GM12878 (cell line): Measurements from ENCODE around the gene CHRDL2. TPM values are rescaled to one million over a fixed set of nuclear protein-coding genes. Genes with fewer than 3 reads are reported as not detected.

ENCODE experiments used
- BACH1 ChIP-seq: fragments of 450-650 bp; IDR thresholded peaks from 2 replicates; pipeline ENCODE4 v1.6.1; 2017; ENCODE audit warnings: mild to moderate bottlenecking, borderline replicate concordance
- CBX5 ChIP-seq: sonication (generic); IDR thresholded peaks from 2 replicates; pipeline ENCODE4 v1.6.1; 2016; ENCODE audit warnings: low read depth, moderate library complexity, mild to moderate bottlenecking, inconsistent platforms
- CEBPB ChIP-seq, 2 experiments: fragments of 150-350 bp in 1 of 2; IDR thresholded peaks; 2 replicates each; pipeline ENCODE4 v1.6.1; 2012 to 2014; ENCODE audit warnings: low read depth in 2 of 2, low read length in 2 of 2, borderline replicate concordance in 1 of 2, inconsistent platforms in 1 of 2
- E4F1 ChIP-seq: fragments of 450-650 bp; IDR thresholded peaks from 2 replicates; pipeline ENCODE4 v1.6.1; 2018; ENCODE audit warnings: borderline replicate concordance, mild to moderate bottlenecking; ENCODE audit not compliant: partially characterized antibody
- ESRRA ChIP-seq: IDR thresholded peaks from 2 replicates; pipeline ENCODE4 v1.6.1; 2012; ENCODE audit warnings: mild to moderate bottlenecking, low read length, improper control_type of control experiment
- GABPA ChIP-seq: IDR thresholded peaks from 2 replicates; pipeline ENCODE4 v1.6.1; 2014; ENCODE audit warnings: antibody characterized with exemption, low read depth, mild to moderate bottlenecking, inconsistent platforms
- GATAD2B ChIP-seq: fragments of 450-650 bp; conservative IDR thresholded peaks from 2 replicates; pipeline ENCODE4 v1.6.1; 2017; ENCODE audit warnings: low read depth, mild to moderate bottlenecking, moderate library complexity
- HDAC6 ChIP-seq: fragments of 200-600 bp; sonication (generic); IDR thresholded peaks from one replicate; pipeline ENCODE4 v1.8.0; 2017; ENCODE audit warnings: antibody characterized with exemption; ENCODE audit not compliant: unreplicated experiment
- IKZF1 ChIP-seq: fragments of 450-650 bp; conservative IDR thresholded peaks from 2 replicates; pipeline ENCODE4 v1.6.1; 2017; ENCODE audit warnings: antibody characterized with exemption, mild to moderate bottlenecking
- IKZF2 ChIP-seq, 2 experiments: fragments of 450-650 bp; IDR thresholded peaks; 2 replicates each; pipeline ENCODE4 v1.6.1; 2017; ENCODE audit warnings: mild to moderate bottlenecking in 2 of 2, moderate library complexity in 2 of 2
- IRF3 ChIP-seq: fragments of 450-650 bp; IDR thresholded peaks from 2 replicates; pipeline ENCODE4 v1.6.1; 2014; ENCODE audit warnings: mild to moderate bottlenecking
- KAT2A ChIP-seq: conservative IDR thresholded peaks from 2 replicates; pipeline ENCODE4 v1.6.1; 2011; ENCODE audit warnings: low read depth, low read length; ENCODE audit not compliant: control insufficient read depth
- KDM1A ChIP-seq: fragments of 200-600 bp; sonication (generic); IDR thresholded peaks from 2 replicates; pipeline ENCODE4 v1.6.1; 2016; ENCODE audit warnings: borderline replicate concordance
- MTA2 ChIP-seq: fragments of 450-650 bp; IDR thresholded peaks from 2 replicates; pipeline ENCODE4 v1.6.1; 2016; ENCODE audit warnings: low read depth, mild to moderate bottlenecking, moderate library complexity
- MTA3 ChIP-seq: IDR thresholded peaks from 2 replicates; pipeline ENCODE4 v1.6.1; 2012; ENCODE audit warnings: low read length, inconsistent platforms, borderline replicate concordance
- NBN ChIP-seq: fragments of 450-650 bp; IDR thresholded peaks from 2 replicates; pipeline ENCODE4 v1.6.1; 2016
- NR2F1 ChIP-seq: fragments of 450-650 bp; conservative IDR thresholded peaks from 2 replicates; pipeline ENCODE4 v1.6.1; 2017; ENCODE audit warnings: mild to moderate bottlenecking
- POLR2AphosphoS2 ChIP-seq: IDR thresholded peaks from 2 replicates; pipeline ENCODE4 v1.6.1; 2011; ENCODE audit warnings: low read depth, mild to moderate bottlenecking, low read length, improper control_type of control experiment, moderate library complexity
- RAD51 ChIP-seq: fragments of 450-650 bp; IDR thresholded peaks from 2 replicates; pipeline ENCODE4 v1.6.1; 2016; ENCODE audit warnings: moderate library complexity, mild to moderate bottlenecking, inconsistent platforms
- RUNX3 ChIP-seq: IDR thresholded peaks from 2 replicates; pipeline ENCODE4 v1.6.1; 2012; ENCODE audit warnings: low read length, inconsistent platforms
- SIN3A ChIP-seq: IDR thresholded peaks from 2 replicates; pipeline ENCODE4 v1.6.1; 2012; ENCODE audit warnings: low read depth, low read length, improper control_type of control experiment
- SUZ12 ChIP-seq: fragments of 200-600 bp; sonication (generic); IDR thresholded peaks from one replicate; pipeline ENCODE4 v1.6.1; 2018; ENCODE audit warnings: antibody characterized with exemption, mild to moderate bottlenecking; ENCODE audit not compliant: unreplicated experiment
- TCF12 ChIP-seq: IDR thresholded peaks from 2 replicates; pipeline ENCODE4 v1.6.1; 2011; ENCODE audit warnings: low read depth, mild to moderate bottlenecking, low read length
- TCF3 ChIP-seq: IDR thresholded peaks from 2 replicates; pipeline ENCODE4 v1.6.1; 2012; ENCODE audit warnings: low read depth, mild to moderate bottlenecking, low read length, borderline replicate concordance; ENCODE audit not compliant: insufficient read depth
- USF2 ChIP-seq: IDR thresholded peaks from 2 replicates; pipeline ENCODE4 v1.6.1; 2011; ENCODE audit warnings: low read depth, low read length, improper control_type of control experiment, borderline replicate concordance
- polyA plus RNA-seq, 11 experiments: library from polyadenylated mRNA; depleted of rRNA in 4 of 11; unstranded in 6 of 11; stranded (reverse) in 5 of 11; fragments of >200 nt; fragmentation: Nextera tagmentation in 4 of 11; fragmentation: Illumina TruSeq in 1 of 11; extraction: Ambion mirVana in 4 of 11; extraction: Trizol in 1 of 11; gene quantifications; 1 replicate in 1 of 11; 2 replicates in 10 of 11; pipeline versions ENCODE4 v1.2.1 to v1.2.3, GENCODE V29; 2011 to 2016; ENCODE audit warnings: inconsistent platforms in 2 of 11, missing spikeins in 2 of 11, low read depth in 1 of 11
- total RNA-seq, 4 experiments: library from RNA; depleted of rRNA in 3 of 4; stranded (reverse); fragments of >200 nt in 3 of 4; fragmentation: Illumina TruSeq in 1 of 4; extraction: Trizol in 1 of 4; gene quantifications; 2 replicates each; pipeline versions ENCODE4 v1.2.1 to v1.2.3, GENCODE V29; 2013 to 2021

The CHRDL2 gene
- total and polyA plus RNA-seq, 10 of the 15 experiments (the other 5 are each of a cell fraction or from before 2014, with no cell fraction given): not detected

GRCh38 chr11:74748211-74749126 is 17.2 kb upstream of the CHRDL2 start, which contains the start of gene RNF169 (continued):
- TF ChIP-seq MTA2 (0 out of 2 replicates have a peak, but pooled peaks have one; percentile 18), TCF3 (no peak), RAD51 (peak; percentile 74), GATAD2B (0 out of 2 replicates have a peak, but pooled peaks have one; percentile 75), USF2 (no peak), CEBPB (IDR thresholded peaks at IDR 0.05; ENCODE audit: borderline replicate concordance in 1 of 2, low read depth in 2 of 2, low read length in 2 of 2) (no peak), KDM1A (no peak), KAT2A (no peak), SUZ12 (no peak), TCF12 (peak; percentile 28; the same call in 1 of the 2 replicates), ESRRA (no peak), IRF3 (no peak), IKZF1 (peak; percentile 99; the same call in 1 of the 2 replicates), CBX5 (no peak), MTA3 (no peak), NBN (no peak), E4F1 (no peak), POLR2AphosphoS2 (peak; percentile 50; the same call in 1 of the 2 replicates), BACH1 (peak; percentile 54; the same call in 1 of the 2 replicates), GABPA (no peak), NR2F1 (no peak), RUNX3 (peak; percentile 61), SIN3A (no peak; the same call in 1 of the 2 replicates), HDAC6 (no peak), IKZF2 (IDR thresholded peaks at IDR 0.05) (0 out of 4 replicates have a peak, but pooled peaks of 1 of the 2 experiments have one; percentile 10)
